GM21360 (cell line): ENCODE measurements around the gene FUBP3.

Source experiments
- ATAC-seq: cut with Tn5 transposase; IDR thresholded peaks from one replicate; pipeline ENCODE4 v1.9.1; 2021; ENCODE audit warnings: mild to moderate bottlenecking, moderate library complexity; ENCODE audit not compliant: unreplicated experiment

The FUBP3 gene

GRCh38 chr9:130661451-130662098, 82.2 kb downstream of the FUBP3 start:
- ATAC-seq: no peak

- ATAC-seq: no peak
Measured at GRCh38 chr9:130662099-130662969, 83.0 kb downstream of the FUBP3 start.

GRCh38 chr9:130662970-130663257, 83.5 kb downstream of the FUBP3 start:
- no peak for ATAC-seq

GRCh38 chr9:130663258-130663976, 84.0 kb downstream of the FUBP3 start:
- ATAC-seq: no peak

GRCh38 chr9:130663977-130664250, 84.5 kb downstream of the FUBP3 start:
- ATAC-seq: no peak

GRCh38 chr9:130664251-130665028, 85.1 kb downstream of the FUBP3 start, which contains the start of gene PRDM12:
Gene PRDM12, plus strand, starts transcription at chr9:130664594. Its CDS starts 60 bp downstream, at chr9:130664654.
- no peak for ATAC-seq

- no peak for ATAC-seq
Measured at GRCh38 chr9:130665029-130665430, 85.7 kb downstream of the FUBP3 start.

- no peak for ATAC-seq
Measured at GRCh38 chr9:130665431-130666392, 86.3 kb downstream of the FUBP3 start.

DNA sequence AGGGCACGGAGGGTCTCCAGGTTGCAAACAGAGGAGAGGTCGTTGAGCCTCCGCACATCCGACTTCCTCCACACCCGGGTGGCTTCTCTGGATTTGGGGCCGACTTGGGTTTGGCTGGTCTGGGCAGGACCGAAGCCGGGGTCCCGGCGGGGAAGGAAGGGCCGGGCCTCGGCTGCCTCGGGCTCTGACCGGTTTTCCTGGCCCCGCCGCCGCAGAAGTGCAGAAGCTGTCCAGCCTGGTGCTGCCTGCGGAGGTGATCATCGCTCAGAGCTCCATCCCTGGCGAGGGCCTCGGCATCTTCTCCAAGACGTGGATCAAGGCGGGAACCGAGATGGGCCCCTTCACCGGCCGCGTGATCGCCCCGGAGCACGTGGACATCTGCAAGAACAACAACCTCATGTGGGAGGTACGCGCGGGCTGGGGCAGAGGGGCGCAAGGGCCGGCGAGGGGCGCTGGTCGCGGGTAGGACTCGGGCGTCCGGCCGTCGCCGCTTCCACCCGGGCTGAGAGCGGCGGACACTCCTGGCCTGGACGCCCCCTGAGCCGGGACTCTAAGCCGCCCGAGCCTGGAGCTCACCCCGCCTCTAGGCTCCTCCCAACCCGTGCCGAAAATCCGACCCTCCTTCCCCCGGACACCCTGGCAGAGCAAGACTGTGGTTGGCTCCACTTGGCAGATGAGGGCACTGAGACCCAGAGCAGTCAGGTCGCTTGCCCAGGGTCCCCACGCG, 87.2 kb downstream of the FUBP3 start:
- no peak for ATAC-seq

GRCh38 chr9:130667120-130667435, 87.7 kb downstream of the FUBP3 start:
- no peak for ATAC-seq

- ATAC-seq: no peak
Measured at GRCh38 chr9:130668196-130668595, 88.8 kb downstream of the FUBP3 start.

DNA sequence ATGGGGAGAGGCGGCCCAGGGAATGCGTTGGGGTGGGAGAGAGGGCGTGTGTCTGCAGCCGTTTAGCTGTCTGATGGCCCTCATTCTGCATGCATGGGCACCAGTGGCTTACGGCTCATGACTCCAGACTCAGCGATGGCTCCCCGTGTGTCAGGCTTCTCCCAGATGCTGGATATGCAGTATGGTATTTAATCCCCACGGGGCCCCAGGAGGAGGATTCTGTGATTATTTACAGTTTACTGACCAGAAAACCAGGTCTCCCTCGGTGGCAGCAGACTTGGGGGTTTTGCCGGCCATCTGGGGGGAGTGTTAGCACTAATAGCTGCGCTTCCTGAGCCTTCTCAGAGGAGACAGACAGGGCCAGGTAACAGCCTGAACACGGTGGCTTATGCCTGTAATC, 89.3 kb downstream of the FUBP3 start:
- no peak for ATAC-seq

DNA sequence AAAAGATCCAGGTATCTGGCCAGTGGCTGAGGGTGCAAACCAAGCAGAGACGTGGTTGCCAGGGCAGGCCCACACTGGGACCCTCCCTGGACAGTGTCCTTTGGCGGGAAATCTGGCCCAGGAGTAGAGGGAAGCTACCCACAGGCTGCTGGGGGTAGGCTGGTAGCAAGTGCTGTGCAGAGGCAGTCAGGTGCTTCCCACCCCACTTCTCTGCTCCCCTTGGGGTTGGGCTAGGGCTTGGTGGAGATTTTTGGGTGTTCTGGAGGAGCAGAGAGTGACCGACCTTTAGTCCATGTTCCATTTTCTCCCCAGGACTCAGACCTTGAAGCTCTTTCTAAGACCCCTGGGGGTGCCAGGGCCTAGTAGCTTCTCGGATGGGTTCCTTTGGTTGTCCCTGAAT, 90.6 kb downstream of the FUBP3 start:
- no peak for ATAC-seq

GRCh38 chr9:130670644-130671043, 91.3 kb downstream of the FUBP3 start:
- no peak for ATAC-seq

DNA sequence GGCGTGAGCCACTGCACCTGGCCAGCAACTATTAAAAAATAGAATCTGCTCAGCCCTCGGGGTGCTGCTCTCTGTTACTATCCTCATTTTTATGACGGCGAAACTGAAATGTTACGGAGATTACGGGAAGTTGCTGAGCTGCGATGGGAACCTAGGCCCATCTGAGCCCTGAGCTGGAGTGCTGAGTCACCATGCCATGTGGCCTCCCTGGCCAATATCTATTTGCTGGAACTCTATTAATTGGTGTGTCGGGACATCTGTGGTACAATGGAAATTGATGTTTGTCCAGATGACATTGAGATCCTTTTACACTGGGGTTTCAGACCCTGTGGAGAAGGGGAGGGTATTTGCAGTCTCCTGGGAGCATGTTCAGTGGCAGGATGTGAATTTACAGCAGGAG, 93.1 kb downstream of the FUBP3 start:
- ATAC-seq: no peak

DNA sequence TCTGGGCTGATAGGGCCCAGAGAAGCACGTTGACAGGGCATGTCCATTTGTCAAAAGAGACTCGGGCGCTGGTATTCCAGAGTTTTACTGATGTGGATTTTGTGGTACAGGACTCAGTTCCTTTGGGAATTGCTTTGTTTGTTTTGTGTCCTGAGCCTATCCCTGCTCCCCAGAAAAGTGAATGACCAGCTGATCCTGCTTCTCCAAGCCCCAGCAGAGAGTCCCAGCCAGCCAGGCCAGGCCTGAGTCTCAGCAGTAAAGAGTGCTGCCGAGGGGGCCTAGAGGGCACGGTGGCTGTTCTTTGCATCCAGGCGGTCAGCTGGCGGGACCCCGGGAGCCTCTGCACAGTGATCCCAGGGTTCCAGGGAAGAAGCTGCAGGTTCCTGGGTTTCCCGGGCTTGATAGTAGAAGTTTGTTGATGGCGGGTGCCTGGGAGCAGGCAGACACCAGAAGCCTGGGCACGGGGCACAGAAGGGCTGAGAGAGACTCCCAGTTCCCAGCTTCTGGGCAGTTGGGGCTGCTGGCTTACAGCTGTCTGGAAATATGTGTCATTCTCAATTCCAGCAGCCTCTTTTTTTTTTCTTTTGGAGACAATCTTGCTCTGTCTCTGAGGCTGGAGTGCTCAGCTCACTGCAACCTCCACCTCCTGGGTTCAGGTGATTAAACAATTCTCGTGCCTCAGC, 93.7 kb downstream of the FUBP3 start:
- no peak for ATAC-seq

- no peak for ATAC-seq
Measured at GRCh38 chr9:130675396-130675795, 96.0 kb downstream of the FUBP3 start.

- no peak for ATAC-seq
Measured at GRCh38 chr9:130677252-130677651, 97.9 kb downstream of the FUBP3 start.
